GM11168 (cell line): ENCODE measurements around the gene ZBTB4.

Experiments used
- in situ Hi-C: fragments of 300-500 bp; cut with MboI; formaldehyde crosslinking; loops from one replicate; pipeline ENCODE4 v1.12.0; 2022; ENCODE audit warnings: low sequenced_read_pairs; ENCODE audit not compliant: unreplicated experiment

Gene ZBTB4

GRCh38 chr17:7426896-7427489, 52.4 kb downstream of the ZBTB4 start:
- in situ Hi-C loops = no loop called here

GRCh38 chr17:7426203-7426863, 53.1 kb downstream of the ZBTB4 start:
- in situ Hi-C loops = no loop called here

GRCh38 chr17:7425756-7426155, 53.7 kb downstream of the ZBTB4 start:
- in situ Hi-C loops = no loop called here

GRCh38 chr17:7425316-7425715, 54.1 kb downstream of the ZBTB4 start, which contains the start of gene SPEM2:
Gene SPEM2 (plus strand): TSS chr17:7425616. CDS start chr17:7425689, 73 bp downstream.
- in situ Hi-C loops = no loop called here

- in situ Hi-C loops = no loop called here
These were observed 55.8 kb downstream of the ZBTB4 start for GRCh38 chr17:7423679-7424078.

- in situ Hi-C loops = no loop called here
These were observed 58.2 kb downstream of the ZBTB4 start for GRCh38 chr17:7421186-7421585.

- in situ Hi-C loops = no loop called here
These were observed 59.4 kb downstream of the ZBTB4 start, which contains the start of gene SPEM1 for GRCh38 chr17:7419819-7420610. Gene SPEM1 (plus strand): TSS chr17:7420324. CDS start chr17:7420385, 61 bp downstream.

GRCh38 chr17:7418472-7419152, 60.8 kb downstream of the ZBTB4 start:
- in situ Hi-C loops = no loop called here

- in situ Hi-C loops = no loop called here
These were observed 62.3 kb downstream of the ZBTB4 start for GRCh38 chr17:7417056-7417655.

GRCh38 chr17:7416323-7416722, 63.1 kb downstream of the ZBTB4 start:
- in situ Hi-C loops = no loop called here

- in situ Hi-C loops = no loop called here
These were observed 63.6 kb downstream of the ZBTB4 start for GRCh38 chr17:7415784-7416183.

- in situ Hi-C loops = no loop called here
These were observed 64.6 kb downstream of the ZBTB4 start for GRCh38 chr17:7414837-7415236.

- in situ Hi-C loops = no loop called here
These were observed 66.0 kb downstream of the ZBTB4 start for GRCh38 chr17:7413346-7413985.

- in situ Hi-C loops = no loop called here
These were observed 68.0 kb downstream of the ZBTB4 start for GRCh38 chr17:7411427-7411750.

- in situ Hi-C loops = no loop called here
These were observed 68.6 kb downstream of the ZBTB4 start for GRCh38 chr17:7410634-7411426.

GRCh38 chr17:7409716-7410115, 69.7 kb downstream of the ZBTB4 start:
- in situ Hi-C loops = no loop called here
